SKM-1 (cell line): ENCODE data around the gene PDSS1.

Experiments used
- DNase-seq: peaks from one replicate; lab custom pipeline; 2025; ENCODE audit not compliant: unreplicated experiment; lab: John Stamatoyannopoulos, UW

Gene PDSS1

DNA sequence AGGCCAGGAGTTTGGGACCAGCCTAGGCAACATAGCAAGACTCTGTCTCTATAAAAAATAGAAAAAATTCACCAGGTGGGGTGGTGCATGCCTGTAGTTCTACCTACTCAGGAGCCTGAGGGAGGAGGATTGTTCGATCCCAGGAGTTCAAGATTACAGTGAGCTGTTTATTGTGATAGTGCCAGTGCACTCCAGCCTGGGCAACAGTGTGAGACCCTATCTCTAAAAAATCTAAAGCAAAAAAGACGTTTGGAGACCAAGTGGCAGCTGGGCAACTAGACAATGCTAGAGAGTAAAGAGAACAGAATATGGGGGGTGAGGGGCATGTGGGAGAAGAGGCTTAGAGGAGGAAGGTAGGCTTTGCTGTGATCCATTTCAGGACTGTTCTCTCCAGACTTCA, 1.4 kb downstream of the PDSS1 start:
- no peak for DNase-seq

DNA sequence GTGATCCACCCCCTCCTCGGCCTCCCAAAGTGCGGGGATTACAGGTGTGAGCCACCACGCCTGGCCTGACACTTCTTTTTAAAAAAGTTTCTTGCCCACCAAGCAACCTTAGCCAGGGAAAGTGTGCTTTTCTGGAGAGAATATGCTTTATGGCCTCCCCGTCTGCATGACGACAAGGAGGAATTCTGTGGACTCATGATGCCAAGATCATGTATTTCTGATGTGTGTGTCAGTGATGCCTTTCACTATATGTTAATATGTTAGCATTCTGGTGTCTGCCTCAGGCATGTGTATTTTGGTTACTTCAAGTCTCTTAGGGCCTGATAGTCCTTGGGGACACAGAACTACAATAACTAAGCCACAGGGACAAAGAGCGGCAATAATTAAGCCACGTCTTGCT, 2.1 kb downstream of the PDSS1 start:
- no peak for DNase-seq

DNA sequence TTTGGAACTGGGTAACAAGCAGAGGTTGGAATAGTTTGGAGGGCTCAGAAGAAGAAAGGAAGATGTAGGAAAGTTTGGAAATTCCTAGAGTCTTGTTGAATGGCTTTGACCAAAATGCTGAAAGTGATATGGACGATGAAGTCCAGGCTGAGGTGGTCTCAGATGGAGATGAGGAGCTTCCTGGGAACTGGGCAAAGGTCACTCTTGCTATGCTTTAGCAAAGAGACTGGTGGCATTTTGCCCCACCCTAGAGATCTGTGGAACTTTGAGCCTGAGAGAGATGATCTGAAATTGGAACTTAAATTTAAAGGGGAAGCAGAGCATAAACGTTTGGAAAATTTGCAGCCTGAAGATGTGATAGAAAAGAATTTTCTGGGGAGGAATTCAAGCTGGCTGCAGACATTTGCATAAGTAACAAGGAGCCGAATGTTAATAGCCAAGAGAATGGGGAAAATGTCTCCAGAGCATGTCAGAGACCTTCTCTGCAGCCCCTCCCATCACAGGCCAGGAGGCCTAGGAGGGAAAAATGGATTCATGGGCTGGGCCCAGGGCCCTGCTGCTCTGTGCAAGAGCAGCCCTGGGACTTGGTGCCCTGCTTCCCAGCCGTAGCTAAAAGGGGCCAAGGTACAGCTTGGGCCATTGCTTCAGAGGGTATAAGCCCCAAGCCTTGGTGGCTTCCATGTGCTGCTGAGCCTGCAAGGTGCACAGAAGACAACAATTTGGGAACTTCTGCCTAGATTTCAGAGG, 3.6 kb downstream of the PDSS1 start:
- no peak for DNase-seq

GRCh38 chr10:26703096-26703495, 5.6 kb downstream of the PDSS1 start:
- DNase-seq: no peak

- DNase-seq: no peak
These were observed 6.5 kb downstream of the PDSS1 start for GRCh38 chr10:26703974-26704373.

DNA sequence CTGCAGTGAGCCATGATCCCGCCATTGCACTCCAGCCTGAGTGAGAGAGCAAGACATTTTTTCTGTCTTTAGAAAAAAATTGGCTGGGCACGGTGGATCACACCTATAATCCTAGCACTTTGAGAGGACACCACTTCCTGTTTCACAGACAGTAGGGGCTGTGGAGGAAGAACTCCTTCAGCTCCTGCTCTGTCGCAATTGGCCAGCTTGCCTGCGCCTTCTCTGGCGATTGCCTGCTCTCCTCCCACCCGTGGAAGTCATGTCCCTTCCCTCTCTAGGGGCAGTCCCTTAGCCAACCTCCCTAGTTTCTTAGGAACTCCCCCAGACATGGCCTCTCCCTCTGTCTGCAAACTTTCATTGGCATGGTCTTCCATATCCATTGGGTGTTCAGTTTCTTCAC, 8.7 kb downstream of the PDSS1 start:
- DNase-seq: no peak

- DNase-seq: no peak
These were observed 9.4 kb downstream of the PDSS1 start for GRCh38 chr10:26706936-26707335.

- no peak for DNase-seq
These were observed 13.8 kb downstream of the PDSS1 start for GRCh38 chr10:26711324-26711723.

DNA sequence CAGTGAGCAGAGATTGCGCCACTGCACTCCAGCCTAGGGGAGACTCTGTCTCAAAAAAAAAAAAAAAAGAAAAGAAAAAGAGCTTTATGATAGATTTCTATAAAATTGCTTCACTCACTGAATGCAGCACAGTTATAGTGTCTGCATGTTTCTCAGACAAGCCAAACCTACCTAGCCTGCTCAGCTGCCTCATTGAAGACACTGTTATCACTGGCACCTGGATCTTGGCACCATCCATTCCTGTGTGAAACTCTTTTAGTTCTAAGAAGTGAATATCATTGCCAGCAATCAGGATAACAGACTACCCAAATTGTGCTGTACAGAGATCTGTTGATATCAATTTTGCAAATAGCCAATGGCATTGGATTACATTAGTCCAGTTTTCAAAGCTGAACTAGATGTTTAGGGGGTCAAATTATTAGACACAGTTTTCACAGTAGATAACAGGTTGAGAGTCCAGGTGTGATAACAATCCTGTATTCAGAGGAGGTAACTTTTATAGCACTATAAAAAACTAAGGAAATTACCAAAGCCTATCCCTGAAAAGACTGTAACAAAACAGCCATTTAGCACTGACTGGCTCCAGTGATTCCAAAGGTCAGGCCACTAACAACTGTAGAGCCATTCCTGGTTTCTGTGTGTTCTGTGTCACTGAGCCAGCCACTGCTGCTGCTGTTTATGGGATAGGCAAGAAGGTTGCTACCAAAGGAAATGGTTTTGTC, 17.1 kb downstream of the PDSS1 start:
- DNase-seq: no peak

- no peak for DNase-seq
These were observed 17.6 kb downstream of the PDSS1 start for GRCh38 chr10:26715137-26715487.

GRCh38 chr10:26717476-26717875, 20.0 kb downstream of the PDSS1 start:
- no peak for DNase-seq

DNA sequence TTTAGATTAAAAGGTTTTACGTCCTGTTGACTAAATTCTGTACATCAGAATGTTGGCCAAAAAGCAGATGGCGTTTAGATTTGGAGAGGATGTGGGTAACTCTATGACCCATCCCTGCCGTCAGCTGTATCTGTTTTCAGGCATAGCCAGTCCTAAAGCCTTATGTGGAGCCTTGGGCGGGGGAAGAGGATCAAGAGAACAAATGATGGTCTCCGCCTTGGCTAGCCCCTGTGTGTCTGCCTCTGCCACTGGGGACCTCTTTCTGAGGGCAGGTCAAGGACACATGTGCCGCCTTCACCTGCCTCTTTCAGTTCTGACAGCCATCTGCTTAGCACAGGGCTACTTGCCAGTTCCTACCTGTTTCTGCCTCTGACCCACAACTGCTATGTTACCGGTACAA, 24.1 kb downstream of the PDSS1 start:
- no peak for DNase-seq

DNA sequence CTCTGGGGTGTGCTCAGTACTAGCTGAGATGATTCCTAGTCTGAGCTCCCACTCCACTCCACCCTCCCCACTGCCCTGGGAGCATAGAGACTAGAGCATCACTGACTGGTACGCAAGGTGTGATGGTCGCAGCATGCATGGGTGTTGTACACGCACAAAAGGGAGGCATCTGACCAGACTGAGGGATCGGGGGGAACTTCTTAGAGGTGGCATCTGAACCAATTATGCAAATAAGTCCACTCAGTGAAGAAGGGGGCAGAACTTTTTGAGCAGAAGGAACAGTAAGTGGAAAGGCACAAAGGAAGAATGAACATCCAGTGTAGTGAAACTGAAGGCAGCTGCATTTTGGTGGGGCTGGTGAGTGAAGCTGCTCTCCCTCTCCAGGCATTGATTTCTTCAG, 25.5 kb downstream of the PDSS1 start:
- no peak for DNase-seq

- peak; percentile 0 for DNase-seq
These were observed 28.6 kb downstream of the PDSS1 start for GRCh38 chr10:26725837-26726727.

- no peak for DNase-seq
These were observed 29.5 kb downstream of the PDSS1 start for GRCh38 chr10:26727005-26727404.

GRCh38 chr10:26728957-26729356, 31.5 kb downstream of the PDSS1 start:
- no peak for DNase-seq

GRCh38 chr10:26729395-26729794, 31.9 kb downstream of the PDSS1 start:
- DNase-seq: no peak

DNA sequence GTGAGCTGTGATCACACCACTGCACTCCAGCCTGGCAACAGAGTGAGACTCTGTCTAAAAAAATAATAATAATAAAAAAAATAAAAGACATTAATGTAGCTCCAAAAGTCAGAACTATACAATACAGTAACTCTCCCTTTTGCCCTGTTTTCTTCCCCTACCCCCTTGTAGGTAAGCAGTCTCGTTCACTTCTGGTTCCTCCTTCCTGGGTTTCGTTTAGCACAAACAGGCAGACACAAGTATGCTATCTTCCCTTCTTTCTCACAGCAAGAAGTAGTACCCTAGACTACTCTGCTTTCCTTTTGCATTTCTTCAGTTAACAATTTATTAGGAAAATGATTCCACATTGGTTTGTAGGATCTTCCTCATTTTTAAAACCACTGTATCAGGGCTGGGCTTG, 33.1 kb downstream of the PDSS1 start:
- DNase-seq: no peak

DNA sequence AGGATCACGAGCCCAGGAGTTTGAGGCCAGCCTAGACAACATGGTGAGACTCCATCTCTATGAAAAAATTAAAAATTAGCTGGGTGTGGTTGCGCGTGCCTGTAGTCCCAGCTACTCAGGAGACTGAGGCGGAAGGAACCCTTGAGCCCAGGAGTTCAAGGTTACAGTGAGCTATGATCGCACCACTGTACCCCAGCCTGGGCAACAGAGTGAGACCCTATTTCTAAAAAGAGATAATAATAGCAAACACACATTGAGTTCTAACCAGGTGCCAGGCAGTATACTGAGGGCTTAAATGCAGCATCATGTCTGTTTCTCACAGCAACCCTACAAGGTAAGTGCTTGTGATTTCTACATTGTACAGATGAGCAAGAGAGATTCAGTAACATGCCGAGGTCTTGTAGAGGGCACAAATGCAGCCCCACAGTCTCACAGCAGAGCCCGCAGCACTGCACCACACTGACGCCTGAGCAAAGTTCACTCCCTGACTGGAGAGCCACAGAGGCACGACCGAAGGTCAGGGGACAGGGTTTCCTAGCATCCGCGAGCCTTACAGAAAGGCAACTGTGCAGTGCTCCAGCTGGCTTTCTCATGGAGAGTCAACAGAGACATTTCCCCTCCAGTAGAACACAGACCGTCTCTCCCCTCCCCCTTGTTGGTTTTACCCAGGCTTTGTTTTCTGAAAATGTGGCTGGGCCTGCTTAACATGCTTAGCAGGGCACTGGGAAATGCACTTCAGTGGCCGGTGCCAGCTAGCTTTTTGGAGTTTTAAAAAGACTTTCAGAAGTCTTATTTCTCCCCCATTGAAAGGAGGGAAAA, 36.5 kb downstream of the PDSS1 start:
- no peak for DNase-seq

DNA sequence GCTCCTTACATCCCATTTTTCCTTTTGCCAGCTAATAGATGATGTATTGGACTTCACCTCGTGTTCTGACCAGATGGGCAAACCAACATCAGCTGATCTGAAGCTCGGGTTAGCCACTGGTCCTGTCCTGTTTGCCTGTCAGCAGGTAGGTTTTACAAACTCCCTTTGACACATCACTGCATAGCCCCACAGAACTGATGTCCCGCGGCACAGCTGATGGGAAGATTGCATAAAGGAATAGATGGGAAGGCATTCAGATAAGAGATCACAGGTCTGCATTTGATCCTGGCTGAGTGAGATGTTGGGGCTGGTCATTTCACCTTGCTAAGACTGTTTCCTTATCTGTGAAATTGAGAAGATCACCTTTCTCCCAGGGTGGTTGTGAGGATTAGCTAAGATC, 37.9 kb downstream of the PDSS1 start:
- DNase-seq: no peak

DNA sequence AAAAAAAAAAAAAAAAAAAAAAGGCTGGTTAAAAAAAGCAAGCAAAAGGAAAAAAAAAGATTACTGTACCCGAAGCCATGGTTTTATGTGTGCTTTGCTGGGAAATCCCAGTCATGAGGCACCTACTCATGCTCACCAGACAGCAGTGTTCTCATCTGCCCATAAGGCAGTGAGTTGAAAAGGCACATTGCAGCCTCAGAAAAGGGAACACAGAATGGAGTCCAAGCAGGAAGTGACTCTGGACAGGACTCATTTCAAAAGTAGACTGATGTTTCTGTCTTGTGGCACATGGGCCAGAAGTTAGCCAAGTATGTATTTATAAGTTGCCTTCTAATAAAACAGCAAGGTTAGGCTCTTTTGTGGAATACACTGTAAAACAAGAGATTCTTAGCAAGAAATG, 40.2 kb downstream of the PDSS1 start:
- DNase-seq: peak; percentile 2
